Cardiac fibroblast (primary cell): ENCODE measurements around the gene NAGPA.

Experiments
- DNase-seq, 2 donors: peaks; one replicate each; pipeline versions ENCODE4 v3.0.0 to v3.0.0-alpha.2; 2010; ENCODE audit warnings: low read depth in 2 of 2
- H3K4me3 ChIP-seq, 2 donors: replicated peaks in 1 of 2; 1 replicate in 1 of 2; 2 replicates in 1 of 2; pipeline ENCODE4 v1.5.1; 2011; ENCODE audit warnings: low read depth in 2 of 2, low read length in 2 of 2, mild to moderate bottlenecking in 2 of 2, moderate library complexity in 1 of 2
- TF ChIP-seq, protein P1 (sequence below): IDR thresholded peaks from one replicate; pipeline ENCODE4 v1.5.1; 2011; ENCODE audit warnings: low read depth, mild to moderate bottlenecking, low read length, inconsistent platforms

NAGPA gene

DNA sequence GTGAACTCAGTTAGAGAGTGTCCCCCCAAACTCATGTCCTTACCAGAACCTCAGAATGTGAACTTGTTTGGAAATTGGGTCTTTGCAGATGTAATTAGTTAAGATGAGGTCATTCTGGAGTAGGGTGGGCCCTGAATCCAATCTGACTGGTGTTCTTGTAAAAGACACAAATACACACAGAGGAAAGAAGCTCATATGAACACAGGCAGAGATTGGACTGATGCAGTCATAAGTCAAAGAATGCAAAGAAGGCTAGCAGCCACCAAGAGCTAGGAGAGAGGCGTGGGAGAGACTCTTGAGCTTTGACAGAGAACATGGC, 2.1 kb upstream of the NAGPA start:
- no peak for DNase-seq
- H3K4me3 ChIP-seq: no peak overlapping the region
- TF ChIP-seq, protein P1, sequence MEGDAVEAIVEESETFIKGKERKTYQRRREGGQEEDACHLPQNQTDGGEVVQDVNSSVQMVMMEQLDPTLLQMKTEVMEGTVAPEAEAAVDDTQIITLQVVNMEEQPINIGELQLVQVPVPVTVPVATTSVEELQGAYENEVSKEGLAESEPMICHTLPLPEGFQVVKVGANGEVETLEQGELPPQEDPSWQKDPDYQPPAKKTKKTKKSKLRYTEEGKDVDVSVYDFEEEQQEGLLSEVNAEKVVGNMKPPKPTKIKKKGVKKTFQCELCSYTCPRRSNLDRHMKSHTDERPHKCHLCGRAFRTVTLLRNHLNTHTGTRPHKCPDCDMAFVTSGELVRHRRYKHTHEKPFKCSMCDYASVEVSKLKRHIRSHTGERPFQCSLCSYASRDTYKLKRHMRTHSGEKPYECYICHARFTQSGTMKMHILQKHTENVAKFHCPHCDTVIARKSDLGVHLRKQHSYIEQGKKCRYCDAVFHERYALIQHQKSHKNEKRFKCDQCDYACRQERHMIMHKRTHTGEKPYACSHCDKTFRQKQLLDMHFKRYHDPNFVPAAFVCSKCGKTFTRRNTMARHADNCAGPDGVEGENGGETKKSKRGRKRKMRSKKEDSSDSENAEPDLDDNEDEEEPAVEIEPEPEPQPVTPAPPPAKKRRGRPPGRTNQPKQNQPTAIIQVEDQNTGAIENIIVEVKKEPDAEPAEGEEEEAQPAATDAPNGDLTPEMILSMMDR: no peak

DNA sequence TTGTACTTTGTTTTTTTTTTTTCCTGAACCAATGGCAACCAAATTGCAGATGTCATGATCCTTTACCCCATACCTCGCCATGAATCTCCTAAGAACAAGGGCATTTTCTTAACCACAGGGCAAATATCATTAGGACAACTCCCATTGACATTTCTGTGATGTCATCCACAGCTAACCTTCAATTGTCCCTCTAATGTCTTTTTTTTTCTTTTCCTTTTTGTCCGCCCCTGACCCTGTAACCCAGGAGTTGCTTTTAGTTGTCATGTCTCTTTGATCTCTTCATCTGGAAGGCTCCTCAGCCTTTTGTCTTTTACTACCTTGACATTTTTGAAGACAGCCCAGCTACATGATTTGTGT, 410 bp upstream of the NAGPA start:
- DNase-seq: no peak
- H3K4me3 ChIP-seq: peak overlapping the region; percentile 75 to 90
- TF ChIP-seq, protein P1: no peak

DNA sequence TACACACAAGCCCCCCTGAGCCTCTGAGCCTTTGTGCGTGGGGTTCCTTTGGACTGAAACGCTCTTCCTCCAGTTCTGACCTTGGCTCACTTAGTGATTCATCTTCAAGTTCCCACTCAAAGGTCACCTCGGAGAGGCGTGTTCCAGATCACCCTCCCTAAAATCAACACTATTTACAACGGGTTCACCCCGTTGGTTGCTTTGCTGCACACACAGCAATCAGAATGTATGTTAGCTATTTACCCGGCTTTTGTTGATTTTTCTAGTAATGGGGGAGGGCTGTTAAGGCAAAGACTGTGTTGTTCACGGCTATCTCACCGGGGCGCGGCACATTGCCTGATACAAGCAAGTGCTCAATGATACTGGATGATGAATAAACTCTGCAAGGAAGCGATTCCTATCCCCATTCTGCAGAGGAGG, 977 bp downstream of the NAGPA start:
- TF ChIP-seq, protein P1: no peak
- peak overlapping the region; percentile 75 to 90 for H3K4me3 ChIP-seq
- peak in 1 of 2 donors; percentile 12 for DNase-seq

DNA sequence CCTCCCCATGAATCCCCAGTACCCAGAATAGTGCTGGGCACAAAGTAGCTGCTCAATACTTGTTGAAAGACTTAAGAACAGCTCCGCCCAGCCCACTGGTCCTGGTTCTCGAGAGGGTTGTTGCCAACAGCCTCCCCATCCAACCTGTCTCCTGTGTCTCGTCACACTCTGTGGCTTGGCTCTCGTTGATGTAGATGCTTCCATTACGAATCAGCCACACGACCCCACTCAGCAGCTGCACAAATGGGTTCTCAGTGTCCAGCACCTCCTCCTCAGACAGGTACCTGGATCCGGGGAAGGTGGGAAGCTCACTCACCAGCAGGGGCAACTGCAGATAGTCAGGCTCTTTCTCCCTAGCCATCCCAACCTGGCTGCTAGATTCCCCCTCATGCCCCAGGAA, 2.1 kb downstream of the NAGPA start:
- no peak overlapping the region for H3K4me3 ChIP-seq
- DNase-seq: no peak
- TF ChIP-seq, protein P1: no peak

DNA sequence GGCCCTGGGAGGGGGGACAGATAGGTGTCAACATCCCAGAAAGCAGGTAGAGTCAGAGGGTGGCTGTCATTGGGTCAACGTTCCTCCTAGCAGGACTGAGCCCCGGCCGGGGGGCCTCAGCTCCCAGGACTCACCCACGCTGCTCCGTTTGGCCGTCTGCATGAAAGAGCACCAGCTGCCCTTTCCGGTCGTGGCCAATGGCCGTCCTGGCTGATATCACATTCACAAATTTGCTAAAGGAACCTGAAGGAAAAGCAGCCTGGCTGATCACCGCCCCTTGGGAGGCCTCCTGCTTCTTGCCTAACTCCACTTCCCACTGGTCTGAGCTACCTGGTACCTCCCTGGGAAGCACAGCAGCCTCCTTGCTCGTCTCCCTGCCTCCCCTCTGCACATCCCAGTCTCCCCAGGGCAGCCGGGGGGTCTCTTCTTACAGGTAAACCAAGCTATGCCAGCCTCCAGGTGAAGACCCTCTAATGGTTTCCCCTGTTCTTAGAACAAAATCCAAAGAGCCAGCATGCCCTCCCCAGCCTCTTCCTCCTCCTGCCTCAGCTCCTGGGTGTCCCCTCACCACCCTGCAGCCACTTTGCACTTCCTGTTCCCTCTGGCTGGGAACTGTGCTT, 3.4 kb downstream of the NAGPA start:
- TF ChIP-seq, protein P1: no peak

DNA sequence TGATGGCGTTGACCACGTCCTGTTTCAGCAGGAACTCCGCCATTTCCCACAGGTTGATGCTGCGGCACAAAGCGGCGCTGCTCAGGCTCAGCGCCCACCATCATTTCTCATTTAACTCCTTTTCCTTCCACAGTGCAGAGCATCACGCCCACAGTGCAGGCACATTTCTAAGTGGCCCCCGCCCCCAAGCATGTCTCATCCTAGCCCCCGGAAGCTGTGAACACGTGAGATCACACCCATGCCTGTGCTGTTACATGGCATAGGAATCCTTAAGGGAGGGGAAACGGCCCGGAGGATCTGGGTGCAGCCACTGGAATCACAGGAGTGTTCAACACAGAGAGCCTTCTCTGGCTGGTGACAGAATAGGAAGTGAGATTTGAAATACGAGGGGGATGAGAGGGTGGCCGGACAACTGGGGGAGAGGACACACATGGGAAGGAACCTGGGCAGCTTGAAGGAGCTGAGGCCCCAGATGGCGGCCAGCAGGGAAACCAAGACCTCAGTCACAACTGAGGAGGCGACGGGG, 4.7 kb downstream of the NAGPA start:
- TF ChIP-seq, protein P1: no peak
- no peak overlapping the region for H3K4me3 ChIP-seq

More for the DNA sequence above, 3.4 kb downstream of the NAGPA start:
- DNase-seq: no peak
- H3K4me3 ChIP-seq: no peak overlapping the region

More for the DNA sequence above, 4.7 kb downstream of the NAGPA start:
- DNase-seq: no peak
